Measurements from ENCODE around the gene FLAD1.

DNA sequence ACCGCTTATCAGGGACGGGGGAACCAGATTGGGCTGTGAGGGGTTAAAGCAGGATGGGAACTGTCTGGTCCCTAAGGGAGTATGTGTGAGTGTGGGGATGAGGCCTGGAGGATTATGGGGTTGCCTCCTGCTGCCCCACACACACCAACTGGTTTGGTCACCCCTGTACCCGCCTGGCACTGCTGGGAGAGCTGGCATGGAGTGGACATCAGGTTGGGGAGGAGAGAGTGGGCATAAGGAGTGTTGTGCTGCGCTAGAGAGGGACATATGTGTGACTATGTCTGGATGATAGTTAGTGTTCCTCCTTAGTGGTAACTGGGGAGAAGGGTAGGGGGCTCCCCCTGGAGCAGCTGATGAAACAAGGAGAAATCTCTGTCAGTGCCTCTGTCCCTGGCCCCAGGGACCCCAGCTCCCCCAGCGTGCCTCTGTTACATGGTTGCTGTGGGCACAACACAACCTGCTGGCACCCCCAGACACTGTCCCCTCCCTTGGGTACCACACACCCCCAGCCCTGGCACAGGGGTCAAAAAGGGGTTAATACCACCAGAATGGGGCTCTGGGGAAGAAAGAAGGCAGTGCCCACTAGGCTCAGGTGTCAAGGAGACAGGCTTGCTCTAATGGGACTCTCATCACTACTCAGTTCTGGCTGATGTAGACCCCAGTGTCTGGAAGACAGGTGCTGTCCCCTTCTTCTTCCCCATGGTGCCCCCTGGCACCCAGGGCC is 21.4 kb downstream of the FLAD1 start:
- TF ChIP-seq, protein P1, sequence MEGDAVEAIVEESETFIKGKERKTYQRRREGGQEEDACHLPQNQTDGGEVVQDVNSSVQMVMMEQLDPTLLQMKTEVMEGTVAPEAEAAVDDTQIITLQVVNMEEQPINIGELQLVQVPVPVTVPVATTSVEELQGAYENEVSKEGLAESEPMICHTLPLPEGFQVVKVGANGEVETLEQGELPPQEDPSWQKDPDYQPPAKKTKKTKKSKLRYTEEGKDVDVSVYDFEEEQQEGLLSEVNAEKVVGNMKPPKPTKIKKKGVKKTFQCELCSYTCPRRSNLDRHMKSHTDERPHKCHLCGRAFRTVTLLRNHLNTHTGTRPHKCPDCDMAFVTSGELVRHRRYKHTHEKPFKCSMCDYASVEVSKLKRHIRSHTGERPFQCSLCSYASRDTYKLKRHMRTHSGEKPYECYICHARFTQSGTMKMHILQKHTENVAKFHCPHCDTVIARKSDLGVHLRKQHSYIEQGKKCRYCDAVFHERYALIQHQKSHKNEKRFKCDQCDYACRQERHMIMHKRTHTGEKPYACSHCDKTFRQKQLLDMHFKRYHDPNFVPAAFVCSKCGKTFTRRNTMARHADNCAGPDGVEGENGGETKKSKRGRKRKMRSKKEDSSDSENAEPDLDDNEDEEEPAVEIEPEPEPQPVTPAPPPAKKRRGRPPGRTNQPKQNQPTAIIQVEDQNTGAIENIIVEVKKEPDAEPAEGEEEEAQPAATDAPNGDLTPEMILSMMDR (IDR thresholded peaks at IDR 0.05) = no peak
- TF ChIP-seq POLR2A (IDR thresholded peaks at IDR 0.05) = no peak

Data from heart left ventricle (tissue), 13 donors.